GM06990 (cell line): ENCODE results near the gene HOXA6.

Source experiments
- DNase-seq: peaks from one replicate; pipeline ENCODE4 v3.0.0-alpha.2; 2011; ENCODE audit not compliant: insufficient read length; ENCODE audit errors: extremely low read depth
- H3K27me3 ChIP-seq: replicated peaks from 2 replicates; pipeline ENCODE4 v1.6.0; 2011; ENCODE audit warnings: low read length; ENCODE audit not compliant: control insufficient read depth, insufficient read depth
- H3K36me3 ChIP-seq: 2 replicates; pipeline ENCODE4 v1.5.1; 2011; ENCODE audit warnings: low read length; ENCODE audit not compliant: control insufficient read depth, insufficient read depth
- H3K4me3 ChIP-seq: replicated peaks from 2 replicates; pipeline ENCODE4 v1.5.1; 2011; ENCODE audit warnings: low read depth, mild to moderate bottlenecking, control low read depth, low read length
- CTCF ChIP-seq: IDR thresholded peaks from 2 replicates; pipeline ENCODE4 v1.5.1; 2011; ENCODE audit warnings: low read length, control low read depth, mild to moderate bottlenecking, inconsistent platforms; ENCODE audit not compliant: insufficient read depth, poor library complexity, severe bottlenecking

HOXA6 gene

DNA sequence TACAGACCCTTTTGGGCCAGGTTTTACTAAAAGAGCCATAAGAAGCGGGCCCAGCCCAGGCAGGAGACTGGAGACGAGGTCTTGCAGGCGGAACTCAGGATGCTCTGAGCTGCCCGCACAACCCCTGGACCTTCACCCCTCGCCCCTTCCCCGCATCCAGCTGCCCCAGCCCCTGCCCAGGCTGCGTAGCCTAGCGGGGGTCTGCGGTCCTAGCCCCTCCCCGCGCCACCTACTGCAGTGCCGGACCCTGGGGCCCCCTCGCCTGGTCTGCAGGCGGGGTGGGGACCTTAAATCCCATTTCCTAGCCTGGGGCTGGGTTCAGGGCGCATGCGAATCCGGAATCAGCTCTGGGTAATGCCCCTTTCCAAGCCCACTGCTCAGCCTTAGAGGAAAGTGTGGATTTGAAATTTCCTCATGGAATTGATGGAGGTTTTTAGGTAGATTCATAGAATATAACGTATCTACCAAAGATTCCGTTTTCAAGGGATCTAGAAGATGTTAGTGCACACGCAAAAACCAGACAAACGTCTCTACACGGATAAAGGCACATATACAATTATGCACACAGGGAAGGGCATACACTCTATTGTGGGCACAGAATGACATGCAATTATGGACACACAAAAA, 5.4 kb upstream of the HOXA6 start:
- Histone ChIP-seq H3K36me3 (no peaks in the 10 kb centered on the region), H3K27me3 (peaks cover 2% of the 10 kb centered on the region; the same call in 1 of the 2 replicates), H3K4me3 (no peak overlapping the region)
- no peak for DNase-seq
- TF ChIP-seq CTCF: no peak

- no peak for DNase-seq
- TF ChIP-seq CTCF: no peak
- no peak within 1 kb of the TSS for H3K4me3 ChIP-seq
- H3K36me3 ChIP-seq: no peaks in the 10 kb centered on the region
- peaks cover 2% of the 10 kb centered on the region; the same call in 1 of the 2 replicates for H3K27me3 ChIP-seq
These were observed 4.6 kb upstream of the HOXA6 start, which contains the start of gene HOXA3 for GRCh38 chr7:27151931-27152815. Gene HOXA3 (minus strand): TSS chr7:27152583. CDS start chr7:27110640, 41,943 bp downstream.

DNA sequence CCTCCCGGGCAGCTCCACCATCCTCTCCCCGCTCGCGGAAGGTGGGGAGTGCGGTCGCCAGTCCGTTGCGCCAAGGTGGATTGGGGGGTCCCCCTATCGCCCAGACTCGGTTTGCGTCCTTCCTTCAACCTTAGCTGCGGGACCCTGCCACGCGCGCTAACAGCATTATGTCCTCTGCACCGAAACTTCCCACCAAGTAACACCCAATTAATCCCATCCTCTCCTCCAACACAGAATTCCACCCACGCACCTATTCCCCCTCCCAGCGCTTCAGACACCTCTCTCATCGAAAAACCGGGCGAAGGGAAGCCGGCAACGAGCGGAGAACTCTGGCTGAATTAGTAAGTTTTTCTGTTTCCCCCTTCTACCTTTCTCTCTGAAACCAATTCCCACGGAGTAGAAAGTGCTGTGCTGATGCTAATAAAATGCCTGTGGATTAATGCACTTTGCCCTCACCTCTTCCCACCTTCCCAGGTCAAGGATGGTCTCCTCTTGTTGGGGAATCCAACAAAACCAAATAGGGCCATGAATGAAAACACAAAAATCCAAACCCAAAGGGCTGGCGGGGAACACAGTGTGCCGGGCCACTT, 3.9 kb upstream of the HOXA6 start:
- Histone ChIP-seq H3K27me3 (peaks cover 2% of the 10 kb centered on the region; the same call in 1 of the 2 replicates), H3K4me3 (peak overlapping the region; percentile 51), H3K36me3 (no peaks in the 10 kb centered on the region)
- TF ChIP-seq CTCF: no peak
- no peak for DNase-seq

DNA sequence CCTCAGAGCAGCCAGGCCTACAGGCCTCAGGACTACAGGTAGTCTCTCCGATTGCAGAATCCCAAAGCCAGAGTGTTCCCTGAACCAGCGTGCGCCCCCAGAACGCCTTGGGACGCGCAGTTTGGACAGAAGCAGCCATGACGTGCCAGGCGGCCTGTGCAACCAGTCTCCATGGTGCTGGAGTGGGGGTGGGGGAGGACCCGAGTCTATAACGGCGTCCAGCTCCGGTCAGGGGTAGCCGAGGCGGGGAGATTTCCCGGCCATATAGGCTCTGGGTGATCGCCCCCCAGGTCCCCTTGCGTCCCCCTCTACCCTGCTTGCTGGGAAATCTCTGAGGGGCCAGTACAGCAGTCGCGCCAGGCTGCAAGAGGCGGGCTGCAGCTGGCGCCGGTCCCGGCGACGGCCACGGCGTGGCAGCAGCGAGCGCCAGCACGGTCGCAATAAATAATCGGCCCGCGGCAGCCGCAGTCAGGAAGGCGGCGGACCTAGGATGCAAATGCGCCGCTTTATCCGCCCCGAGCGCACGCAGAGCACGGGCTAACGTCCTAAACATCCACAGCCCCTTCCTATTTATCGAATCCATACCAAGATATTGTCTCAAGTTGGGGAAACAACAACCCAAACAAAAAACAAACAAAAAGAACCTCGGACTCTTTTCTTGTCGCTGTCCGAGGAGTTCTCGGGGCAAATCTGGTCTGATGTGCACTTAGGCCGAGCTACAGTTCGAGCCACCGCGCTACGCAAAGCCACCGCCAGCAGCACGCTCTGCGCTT, 3.2 kb upstream of the HOXA6 start:
- no peaks in the 10 kb centered on the region for H3K36me3 ChIP-seq
- H3K4me3 ChIP-seq: peak overlapping the region; percentile 51
- peaks cover 2% of the 10 kb centered on the region; the same call in 1 of the 2 replicates for H3K27me3 ChIP-seq
- peak; percentile 83 for DNase-seq
- peak; percentile 79 for TF ChIP-seq CTCF

DNA sequence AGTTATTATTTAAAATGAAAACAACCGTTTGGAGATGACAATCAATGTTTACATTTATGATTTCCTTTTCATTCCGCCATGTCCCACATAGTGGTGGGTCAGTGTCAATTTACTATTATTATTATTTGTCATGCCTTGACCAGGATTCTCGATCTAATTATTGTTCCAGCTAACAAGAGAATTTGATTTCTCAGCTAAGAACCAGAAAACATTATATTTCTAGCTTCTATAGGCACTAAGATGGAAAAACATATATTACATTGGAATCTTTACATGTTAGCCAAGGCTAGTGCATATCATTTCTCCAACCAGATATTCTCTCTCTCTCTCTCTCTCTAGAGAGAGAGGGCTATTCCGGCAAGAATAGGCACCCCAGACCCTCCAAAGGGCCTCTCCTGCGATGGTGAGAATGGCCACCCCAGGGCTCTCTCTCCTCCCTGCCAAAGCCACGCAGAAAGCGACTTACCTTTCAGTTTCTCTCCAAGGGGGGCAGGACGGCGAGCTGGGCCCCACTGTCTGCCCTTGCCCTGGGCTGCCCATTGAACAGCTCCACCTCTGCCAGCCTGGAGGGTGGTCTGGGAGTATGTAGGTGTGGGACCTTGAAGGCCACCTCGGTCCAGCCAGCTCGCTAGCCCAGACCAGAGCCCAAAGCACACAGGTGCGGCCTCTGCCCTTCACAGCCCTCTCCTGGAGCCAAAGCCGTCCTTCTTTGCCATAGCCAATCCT, 2.4 kb upstream of the HOXA6 start:
- Histone ChIP-seq H3K27me3 (peaks cover 2% of the 10 kb centered on the region; the same call in 1 of the 2 replicates), H3K4me3 (no peak overlapping the region), H3K36me3 (no peaks in the 10 kb centered on the region)
- DNase-seq: no peak
- TF ChIP-seq CTCF: no peak
